ENCODE results near the gene DAPL1. TPM values are rescaled to one million over a fixed set of nuclear protein-coding genes. Genes with fewer than 3 reads are reported as not detected.

The DAPL1 gene
- total RNA-seq, result not detected
- 4.8 TPM for polyA plus RNA-seq (2013, experiment 1 of 2)
- 6.3 TPM for polyA plus RNA-seq (2013, experiment 2 of 2)
- long read RNA-seq, experiment 1, result 0 reads
- long read RNA-seq, experiment 2, partial matches to known transcripts, result 0 of 2 reads
- long read RNA-seq, experiment 2, other reads (novel, unspliced or antisense), result 1 of 2 reads
- long read RNA-seq, experiment 3, result 0 reads
- long read RNA-seq, experiment 4, partial matches to known transcripts, result 0 of 1 reads
- long read RNA-seq, experiment 4, other reads (novel, unspliced or antisense), result 1 of 1 reads

- TF ChIP-seq, protein P1, sequence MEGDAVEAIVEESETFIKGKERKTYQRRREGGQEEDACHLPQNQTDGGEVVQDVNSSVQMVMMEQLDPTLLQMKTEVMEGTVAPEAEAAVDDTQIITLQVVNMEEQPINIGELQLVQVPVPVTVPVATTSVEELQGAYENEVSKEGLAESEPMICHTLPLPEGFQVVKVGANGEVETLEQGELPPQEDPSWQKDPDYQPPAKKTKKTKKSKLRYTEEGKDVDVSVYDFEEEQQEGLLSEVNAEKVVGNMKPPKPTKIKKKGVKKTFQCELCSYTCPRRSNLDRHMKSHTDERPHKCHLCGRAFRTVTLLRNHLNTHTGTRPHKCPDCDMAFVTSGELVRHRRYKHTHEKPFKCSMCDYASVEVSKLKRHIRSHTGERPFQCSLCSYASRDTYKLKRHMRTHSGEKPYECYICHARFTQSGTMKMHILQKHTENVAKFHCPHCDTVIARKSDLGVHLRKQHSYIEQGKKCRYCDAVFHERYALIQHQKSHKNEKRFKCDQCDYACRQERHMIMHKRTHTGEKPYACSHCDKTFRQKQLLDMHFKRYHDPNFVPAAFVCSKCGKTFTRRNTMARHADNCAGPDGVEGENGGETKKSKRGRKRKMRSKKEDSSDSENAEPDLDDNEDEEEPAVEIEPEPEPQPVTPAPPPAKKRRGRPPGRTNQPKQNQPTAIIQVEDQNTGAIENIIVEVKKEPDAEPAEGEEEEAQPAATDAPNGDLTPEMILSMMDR (conservative IDR thresholded peaks at IDR 0.05), result no peak
- WGBS, 2 experiments (ENCODE audit: insufficient coverage in 1 of 2, insufficient read length in 1 of 2), result 29 to 32% methylated on average over 4 to 10 of the region's 10 CpGs
- H3K27ac ChIP-seq (ENCODE audit: low read depth, low read length), result no peak within 1 kb of the TSS
- no peak within 1 kb of the TSS for H3K4me3 ChIP-seq (ENCODE audit: low read length)
- Mint-ChIP-seq H3K4me1 (peaks cover 41% of the 10 kb centered on the region), H3K27me3 (ENCODE audit: insufficient read depth) (peaks cover 20% of the 10 kb centered on the region), H3K36me3 (ENCODE audit: low read depth) (no peaks in the 10 kb centered on the region), H3K27ac (no peak within 1 kb of the TSS), H3K4me3 (peak within 1 kb of the TSS; percentile 5), H3K9me3 (no peaks in the 10 kb centered on the region)
- no peaks in the 10 kb centered on the region for H3K9me3 ChIP-seq (ENCODE audit: control insufficient read depth, low read length)
- H3K4me1 ChIP-seq (ENCODE audit: control insufficient read depth, insufficient read depth, low read length), result peaks cover 24% of the 10 kb centered on the region
- no peaks in the 10 kb centered on the region for H3K36me3 ChIP-seq (ENCODE audit: control insufficient read depth, insufficient read depth, low read length)
- H3K9ac ChIP-seq (ENCODE audit: extremely low read depth, low read length, poor library complexity, severe bottlenecking), result no peak within 1 kb of the TSS
- peak; percentile 73 for DNase-seq
- H3K27me3 ChIP-seq (ENCODE audit: control insufficient read depth, insufficient read depth, low read length, poor library complexity, severe bottlenecking), result peaks cover 18% of the 10 kb centered on the region
These were observed at the start of gene DAPL1 for GRCh38 chr2:158795195-158795924. Gene DAPL1 (plus strand): TSS chr2:158795317. CDS start chr2:158795373, 56 bp downstream.

DNA sequence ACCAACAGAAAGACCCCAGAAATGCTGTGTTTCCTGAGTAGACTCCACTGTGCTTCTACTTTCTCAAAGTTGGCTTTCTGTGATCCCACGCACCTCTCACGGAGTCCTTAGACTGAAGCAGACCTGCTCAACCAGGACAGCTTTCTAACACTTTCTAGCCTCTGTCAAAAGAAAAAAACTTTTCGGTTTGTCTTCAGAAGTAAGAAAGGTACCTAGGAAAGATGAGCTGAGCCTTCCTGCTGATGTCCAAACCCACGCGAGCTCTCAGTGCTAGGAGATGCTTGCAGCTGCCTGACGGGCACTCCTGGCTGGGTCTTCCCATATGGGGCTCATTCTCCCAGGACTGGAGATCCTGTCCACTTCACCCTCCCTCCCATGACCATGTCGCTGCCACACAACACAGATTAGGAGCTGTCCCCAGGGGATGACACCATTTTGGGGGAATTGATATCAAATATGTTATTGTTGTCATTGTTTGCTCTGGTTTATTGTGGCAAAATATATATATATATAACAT, 49.2 kb upstream of the DAPL1 start:
- Mint-ChIP-seq H3K4me1 (peaks cover 26% of the 10 kb centered on the region), H3K36me3 (ENCODE audit: low read depth) (no peaks in the 10 kb centered on the region), H3K4me3 (peak overlapping the region; percentile 40), H3K9me3 (no peaks in the 10 kb centered on the region), H3K27ac (no peak overlapping the region), H3K27me3 (ENCODE audit: insufficient read depth) (peaks cover 11% of the 10 kb centered on the region)
- Histone ChIP-seq H3K36me3 (ENCODE audit: control insufficient read depth, insufficient read depth, low read length) (no peaks in the 10 kb centered on the region), H3K4me3 (ENCODE audit: low read length) (no peak overlapping the region), H3K4me1 (ENCODE audit: control insufficient read depth, insufficient read depth, low read length) (peaks cover 2% of the 10 kb centered on the region), H3K27me3 (ENCODE audit: control insufficient read depth, insufficient read depth, low read length, poor library complexity, severe bottlenecking) (no peaks in the 10 kb centered on the region), H3K27ac (ENCODE audit: low read depth, low read length) (no peak overlapping the region), H3K9ac (ENCODE audit: extremely low read depth, low read length, poor library complexity, severe bottlenecking) (no peak overlapping the region), H3K9me3 (ENCODE audit: control insufficient read depth, low read length) (no peaks in the 10 kb centered on the region)
- 6 to 51% methylated on average over 2 to 6 of the region's 7 CpGs for WGBS, 2 experiments (ENCODE audit: insufficient coverage in 1 of 2, insufficient read length in 1 of 2)
- TF ChIP-seq, protein P1 (conservative IDR thresholded peaks at IDR 0.05), result no peak
- no peak for DNase-seq

- H3K4me1 ChIP-seq (ENCODE audit: control insufficient read depth, insufficient read depth, low read length), result peaks cover 2% of the 10 kb centered on the region
- H3K4me3 ChIP-seq (ENCODE audit: low read length), result no peak overlapping the region
- peaks cover 26% of the 10 kb centered on the region for H3K4me1 Mint-ChIP-seq
- H3K9me3 Mint-ChIP-seq, result no peaks in the 10 kb centered on the region
- H3K9ac ChIP-seq (ENCODE audit: extremely low read depth, low read length, poor library complexity, severe bottlenecking), result no peak overlapping the region
- no peaks in the 10 kb centered on the region for H3K36me3 Mint-ChIP-seq (ENCODE audit: low read depth)
- no peaks in the 10 kb centered on the region for H3K27me3 ChIP-seq (ENCODE audit: control insufficient read depth, insufficient read depth, low read length, poor library complexity, severe bottlenecking)
- TF ChIP-seq, protein P1 (conservative IDR thresholded peaks at IDR 0.05), result no peak
- no peak for DNase-seq
- H3K27ac ChIP-seq (ENCODE audit: low read depth, low read length), result no peak overlapping the region
- no peak overlapping the region for H3K27ac Mint-ChIP-seq
- H3K36me3 ChIP-seq (ENCODE audit: control insufficient read depth, insufficient read depth, low read length), result no peaks in the 10 kb centered on the region
- H3K4me3 Mint-ChIP-seq, result no peak overlapping the region
- H3K9me3 ChIP-seq (ENCODE audit: control insufficient read depth, low read length), result no peaks in the 10 kb centered on the region
- WGBS, 2 experiments (ENCODE audit: insufficient coverage in 1 of 2, insufficient read length in 1 of 2), result 90 to 92% methylated on average over 5 to 6 of the region's 6 CpGs
- peaks cover 10% of the 10 kb centered on the region for H3K27me3 Mint-ChIP-seq (ENCODE audit: insufficient read depth)
These were observed 48.6 kb upstream of the DAPL1 start for GRCh38 chr2:158746488-158746887.

Data from endodermal cell (in vitro differentiated cells).